ENCODE measurements around the gene OXGR1.
"Not testable (repeated sequence)": the region's sequence is repeated elsewhere in the genome, so short reads cannot be mapped to it uniquely, and the experiment has no call there.

The OXGR1 gene

DNA sequence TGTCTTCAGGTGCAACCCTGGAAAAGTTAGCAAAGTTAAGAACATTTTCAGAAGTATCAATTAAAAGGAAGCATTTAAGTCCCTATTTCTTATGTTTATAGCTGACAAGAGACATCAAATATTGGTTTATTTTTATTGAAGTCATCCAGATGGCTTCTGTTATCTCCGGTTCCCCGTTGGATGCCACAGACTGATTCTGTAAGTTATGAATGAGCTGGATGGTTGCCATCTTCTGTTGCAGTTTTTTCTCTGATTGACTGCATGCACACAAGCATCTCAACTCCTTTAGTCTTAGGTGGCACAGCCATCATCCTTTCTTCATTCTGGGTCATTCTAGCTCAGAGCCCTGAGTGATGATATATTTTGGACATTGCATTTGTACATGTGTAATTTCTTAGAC lies 10.6 kb upstream of the OXGR1 start:
- DNase-seq: no peak

DNA sequence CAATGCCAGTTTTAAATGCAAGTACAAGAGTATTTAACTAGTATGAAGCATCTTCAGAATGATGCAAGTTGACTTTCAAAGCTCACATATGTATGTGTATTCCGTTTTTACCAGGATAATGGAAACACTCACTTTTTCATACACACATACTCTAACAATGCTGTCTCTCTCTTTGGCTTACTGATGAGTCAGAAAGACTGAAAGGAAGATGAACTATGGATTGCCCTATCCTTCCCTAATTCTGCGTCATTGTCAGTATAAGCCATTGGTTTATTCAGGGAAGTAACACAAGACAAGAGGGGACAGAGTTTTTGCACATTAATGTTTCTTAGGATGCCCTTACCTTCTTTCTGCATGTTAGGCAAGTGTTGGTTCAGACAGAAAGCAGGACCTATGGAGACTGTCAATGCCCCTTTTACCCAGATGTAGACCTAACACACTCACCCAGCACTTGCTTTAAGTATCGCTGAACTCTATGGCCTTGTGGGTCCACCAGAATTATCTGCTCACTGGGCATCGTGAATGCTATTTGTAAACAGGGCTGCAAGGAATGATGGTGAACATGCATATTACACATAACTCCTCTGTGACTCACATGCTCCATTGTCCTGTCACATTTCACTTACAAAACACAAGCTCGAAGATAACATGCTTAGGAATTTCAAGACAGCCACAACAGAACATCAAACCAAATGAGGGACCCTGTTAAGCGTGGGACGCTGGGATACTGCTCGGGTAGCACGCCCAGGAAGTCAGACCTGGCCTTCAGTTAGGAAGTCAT lies 10.0 kb upstream of the OXGR1 start:
- peak; percentile 31 to 40 for DNase-seq

DNA sequence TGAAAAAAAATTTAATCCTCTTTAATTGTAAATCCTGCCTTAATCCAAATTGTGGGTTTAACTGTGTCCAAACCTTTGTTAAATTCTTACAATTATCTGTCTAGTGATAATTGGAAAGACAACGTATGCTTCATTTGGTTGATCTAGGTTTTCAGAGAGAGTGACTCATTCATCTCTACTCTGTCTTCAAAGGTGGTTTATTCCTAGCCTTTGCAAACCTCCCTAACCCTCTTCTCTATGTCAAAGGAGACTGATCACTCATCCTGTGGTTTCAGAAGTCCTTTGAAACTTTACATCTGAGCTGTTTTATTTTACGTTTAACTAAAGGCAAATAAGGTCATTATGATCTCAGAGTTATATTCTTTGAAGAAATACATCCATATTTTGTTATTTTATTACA lies 8.8 kb upstream of the OXGR1 start:
- no peak for DNase-seq

DNA sequence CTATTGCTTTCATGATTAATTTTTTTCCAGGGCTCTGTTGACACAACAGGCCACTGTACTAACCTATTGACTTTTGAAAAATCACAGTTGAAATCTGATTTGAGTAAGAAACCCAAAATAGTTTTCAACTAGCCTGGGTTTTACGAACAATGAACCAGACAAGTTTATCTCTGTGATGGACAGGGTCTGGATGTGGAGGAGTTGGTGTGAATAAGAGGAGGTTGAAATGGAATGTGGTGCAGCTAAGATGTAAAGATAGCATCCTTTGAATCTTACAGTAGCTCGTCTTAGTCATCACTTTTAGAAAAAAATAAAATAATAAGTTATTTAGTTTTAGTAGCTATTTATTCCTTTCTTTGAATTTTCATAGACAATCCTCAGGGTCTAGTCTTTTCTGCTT lies 8.3 kb upstream of the OXGR1 start:
- DNase-seq: no peak

- DNase-seq: peak; percentile 54 to 57
These were observed 7.4 kb upstream of the OXGR1 start for GRCh38 chr13:97001636-97002035.

DNA sequence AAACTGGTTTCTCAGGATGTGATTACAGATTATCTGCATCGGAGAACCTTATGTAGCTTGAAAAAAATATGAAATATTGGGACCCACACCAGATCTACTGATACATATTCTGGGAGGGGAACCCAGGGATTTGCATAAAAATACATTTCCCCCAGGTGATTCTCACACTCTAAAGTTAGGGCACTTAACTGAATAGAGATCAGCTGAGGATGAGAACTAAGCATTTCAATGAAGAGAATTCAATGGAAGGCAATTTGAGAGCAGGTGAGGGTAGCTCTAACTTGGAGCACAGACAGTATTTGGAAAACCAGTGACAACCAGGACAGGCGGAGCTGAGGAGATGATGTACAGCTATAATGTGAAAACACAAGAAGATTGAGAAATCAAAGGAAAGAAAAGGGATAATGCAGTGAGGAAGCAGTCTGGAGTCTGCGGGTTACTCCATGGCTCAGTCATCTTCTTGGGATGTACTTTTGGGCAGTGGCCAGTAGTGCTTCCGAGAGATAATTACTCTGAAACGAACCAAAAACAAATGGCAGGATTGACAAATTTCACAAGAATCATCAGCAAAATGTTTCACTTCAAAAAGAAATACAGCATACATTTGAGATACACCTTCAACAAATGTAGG lies 6.1 kb upstream of the OXGR1 start:
- DNase-seq: no peak

DNA sequence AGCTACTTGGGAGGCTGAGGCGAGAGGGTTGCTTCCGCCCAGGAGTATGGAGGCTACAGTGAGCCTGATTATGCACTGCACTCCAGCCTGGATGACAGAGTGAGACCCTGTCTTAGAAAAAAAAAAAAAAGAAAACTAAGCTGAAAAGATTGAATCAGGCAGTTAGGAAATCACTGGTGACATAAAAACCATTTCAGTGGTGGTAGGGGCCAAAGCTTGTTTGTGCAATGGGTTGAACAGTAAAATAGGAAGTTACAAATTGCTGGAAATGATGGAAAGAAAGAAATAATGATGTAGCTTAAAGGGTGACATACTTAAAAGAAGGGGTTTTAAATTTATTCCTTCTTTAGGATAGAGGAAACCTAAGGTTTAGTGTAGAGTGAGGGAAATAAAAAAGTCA lies 4.8 kb upstream of the OXGR1 start:
- peak in 1 of 2 donors; percentile 29 for DNase-seq

DNA sequence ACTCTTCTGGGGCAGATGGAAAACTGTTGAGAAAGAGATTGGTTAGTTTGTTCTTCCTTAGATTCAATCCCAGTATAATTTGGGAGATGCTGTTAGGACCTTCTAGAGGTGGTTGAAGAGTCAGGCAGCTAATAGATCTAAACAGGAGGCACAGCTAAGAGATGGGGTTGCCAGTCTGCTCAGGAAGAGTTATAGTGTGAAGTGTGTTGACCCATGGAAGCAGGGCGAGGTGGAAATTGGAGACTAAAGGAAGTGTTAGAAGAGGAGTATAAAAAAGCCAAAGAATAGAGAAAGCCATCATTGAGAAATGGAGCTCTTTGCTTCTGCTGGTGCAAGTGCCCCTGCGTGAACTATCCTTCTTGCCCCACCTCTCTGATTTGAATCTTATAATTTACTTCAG lies 3.8 kb upstream of the OXGR1 start:
- DNase-seq: no peak

DNA sequence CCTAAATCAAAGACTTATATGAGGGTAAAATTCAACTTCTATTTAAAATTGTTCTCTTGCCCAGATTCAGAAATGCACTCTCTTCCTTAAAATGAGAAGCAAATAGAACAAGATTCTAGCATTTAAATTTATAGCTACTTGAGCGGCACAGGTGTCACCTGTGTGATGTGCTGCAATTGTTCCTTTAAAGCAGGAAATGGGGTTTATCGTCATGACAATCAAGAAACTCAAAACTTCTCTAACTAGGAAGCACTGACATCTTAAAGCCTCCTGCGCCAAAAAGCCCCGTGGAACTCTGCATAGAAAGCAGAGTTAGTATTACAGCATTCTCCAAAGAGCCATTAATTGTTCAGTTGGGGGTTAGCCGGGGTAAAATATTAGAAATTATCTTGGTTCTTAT lies 2.6 kb upstream of the OXGR1 start:
- DNase-seq: no peak

- DNase-seq: peak in 1 of 2 donors; percentile 19
These were observed 1.8 kb upstream of the OXGR1 start for GRCh38 chr13:96996107-96996506.

- no peak for DNase-seq
These were observed 575 bp upstream of the OXGR1 start for GRCh38 chr13:96994858-96995243.

DNA sequence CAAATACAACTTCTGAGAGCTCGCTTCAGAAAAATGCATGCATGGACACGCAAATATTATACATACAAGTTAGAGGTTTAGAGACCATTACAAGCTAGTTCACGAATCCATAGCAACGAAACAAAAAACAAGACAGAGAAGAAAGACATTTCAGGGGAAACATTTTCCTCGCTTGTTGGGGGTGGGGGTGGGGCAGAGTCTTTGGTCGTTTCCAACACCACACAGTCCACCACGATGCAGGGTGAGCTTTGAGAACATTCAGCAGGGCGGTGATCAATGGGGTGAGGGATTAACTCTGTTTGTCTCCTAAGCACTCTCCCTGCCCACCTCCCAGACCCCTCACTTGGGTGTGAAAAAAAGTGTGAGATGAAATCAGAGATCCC lies 651 bp downstream of the OXGR1 start:
- no peak for DNase-seq

GRCh38 chr13:96992633-96993032 lies 1.6 kb downstream of the OXGR1 start:
- DNase-seq: no peak

DNA sequence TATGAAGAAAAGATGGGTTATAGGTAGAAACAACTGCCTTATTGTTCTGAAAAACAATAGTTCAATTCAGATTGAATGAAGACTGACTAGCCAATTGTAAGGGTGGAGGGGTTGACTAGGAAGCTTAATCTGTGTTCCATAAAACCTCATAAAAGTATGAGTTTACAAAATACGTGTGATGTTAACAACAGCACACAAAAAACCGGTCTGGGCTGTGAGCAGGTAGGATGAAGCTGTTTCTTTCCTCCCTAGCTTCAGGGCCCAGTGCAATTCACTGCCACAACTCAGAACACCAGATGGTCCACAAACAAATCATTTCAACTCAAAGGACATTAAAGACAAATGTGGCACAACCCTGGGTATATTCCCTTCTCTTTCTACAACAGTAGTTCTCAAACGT lies 3.2 kb downstream of the OXGR1 start:
- no peak for DNase-seq

DNA sequence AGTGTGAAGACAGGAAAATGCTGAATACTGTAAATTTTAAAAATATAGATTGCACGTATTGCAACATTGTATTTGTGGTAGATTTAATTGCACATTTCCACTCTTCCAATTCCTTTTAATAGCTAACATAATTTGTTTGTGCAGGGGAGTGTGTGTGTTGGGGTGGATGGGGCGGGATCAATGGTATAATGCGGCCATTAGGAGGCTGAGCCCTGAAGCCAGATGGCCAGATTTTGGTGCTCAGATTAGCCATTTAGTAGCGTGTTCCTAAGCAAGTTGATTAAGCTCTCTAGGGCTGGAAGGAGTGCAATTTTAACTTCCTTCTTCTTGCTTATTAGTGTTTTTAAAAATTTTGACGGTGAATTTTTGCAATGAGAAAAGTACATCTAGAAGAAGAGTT lies 5.8 kb downstream of the OXGR1 start:
- DNase-seq: no peak

DNA sequence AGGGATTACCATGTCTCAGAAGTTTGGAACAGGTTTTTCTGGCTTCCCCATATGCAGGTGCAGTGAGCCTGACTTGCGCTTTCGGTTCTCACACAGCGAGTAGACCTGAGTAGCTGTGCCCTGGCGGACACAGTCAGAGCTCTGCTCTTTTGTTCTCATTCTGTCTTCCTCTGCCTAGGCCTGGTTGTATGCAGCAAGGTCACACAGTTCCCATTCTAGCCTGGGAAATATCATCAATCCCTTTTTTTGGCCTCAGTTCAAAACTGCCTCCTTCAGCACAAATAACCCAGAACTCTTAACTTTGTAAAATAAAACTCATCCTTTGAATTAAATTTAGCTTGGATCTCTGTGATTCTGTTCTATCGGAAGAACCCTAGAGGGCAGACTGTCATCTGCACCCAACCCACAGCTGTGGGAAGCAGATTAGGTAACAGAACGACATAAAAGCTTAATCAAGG lies 10.2 kb downstream of the OXGR1 start:
- DNase-seq: no peak

DNA sequence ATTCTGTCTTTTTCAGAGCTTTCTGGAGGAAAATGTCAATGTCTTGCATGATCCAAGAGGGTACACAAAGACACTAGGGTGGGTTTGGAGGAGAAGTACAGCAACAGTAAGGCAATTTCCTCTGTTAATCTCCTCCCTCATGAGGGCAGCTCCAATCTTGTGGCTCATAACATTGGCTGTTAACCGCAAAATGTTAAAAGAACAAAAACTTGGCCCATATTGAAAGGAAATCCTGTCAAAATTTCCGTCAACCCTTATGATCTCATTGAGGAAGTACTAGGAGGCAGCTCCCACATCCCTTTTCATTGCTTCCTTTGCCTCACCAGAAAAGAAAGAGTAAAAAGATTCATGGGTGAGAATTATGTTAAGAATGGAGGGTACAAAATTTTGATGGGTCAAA lies 11.6 kb downstream of the OXGR1 start:
- DNase-seq: peak; percentile 70 to 84

- DNase-seq: not testable (repeated sequence)
These were observed 14.4 kb downstream of the OXGR1 start for GRCh38 chr13:96979861-96980260.

DNA sequence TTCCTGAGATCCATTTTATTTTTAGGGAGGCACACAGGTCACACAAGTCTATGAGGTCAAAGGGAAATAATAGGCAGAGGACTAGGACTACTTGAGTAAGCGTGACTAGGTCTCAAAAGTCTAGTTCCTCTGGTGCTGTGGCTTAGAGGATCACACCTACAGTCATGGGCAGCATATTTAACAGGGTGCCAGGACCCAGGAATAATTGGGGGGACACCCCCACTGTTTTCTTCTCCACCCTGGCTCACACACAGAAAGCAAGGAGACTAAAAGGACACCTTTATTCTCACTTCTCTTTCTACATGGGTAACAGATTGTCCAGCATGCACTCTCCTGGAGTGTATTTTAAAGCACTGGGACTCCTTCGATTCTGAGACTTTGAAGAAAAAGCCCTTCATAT lies 26.2 kb downstream of the OXGR1 start:
- no peak for DNase-seq

DNA sequence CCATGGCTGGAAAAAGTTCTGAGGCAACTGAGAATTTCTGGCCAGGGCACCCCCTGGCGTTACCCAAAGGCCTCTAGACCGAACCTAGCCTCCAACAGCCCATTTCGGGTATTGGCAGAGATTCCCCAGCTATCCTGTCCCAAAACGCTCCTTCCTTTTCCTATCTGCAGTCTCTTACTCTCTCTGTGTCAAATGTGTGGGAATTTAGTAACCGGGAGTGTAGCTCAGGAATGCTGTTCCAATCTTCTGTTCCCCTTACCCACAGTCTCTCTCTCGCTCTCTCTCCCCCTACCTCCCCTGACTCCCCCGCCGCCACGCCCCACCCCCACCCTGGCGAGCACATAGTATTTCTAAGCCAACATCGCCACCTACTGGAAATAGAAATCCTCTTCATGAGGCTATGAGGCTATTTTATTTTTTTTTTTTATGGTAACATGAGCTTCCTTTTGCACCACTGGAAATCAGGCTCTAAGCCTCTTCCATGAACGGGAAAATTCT lies 27.0 kb downstream of the OXGR1 start:
- DNase-seq: no peak

DNA sequence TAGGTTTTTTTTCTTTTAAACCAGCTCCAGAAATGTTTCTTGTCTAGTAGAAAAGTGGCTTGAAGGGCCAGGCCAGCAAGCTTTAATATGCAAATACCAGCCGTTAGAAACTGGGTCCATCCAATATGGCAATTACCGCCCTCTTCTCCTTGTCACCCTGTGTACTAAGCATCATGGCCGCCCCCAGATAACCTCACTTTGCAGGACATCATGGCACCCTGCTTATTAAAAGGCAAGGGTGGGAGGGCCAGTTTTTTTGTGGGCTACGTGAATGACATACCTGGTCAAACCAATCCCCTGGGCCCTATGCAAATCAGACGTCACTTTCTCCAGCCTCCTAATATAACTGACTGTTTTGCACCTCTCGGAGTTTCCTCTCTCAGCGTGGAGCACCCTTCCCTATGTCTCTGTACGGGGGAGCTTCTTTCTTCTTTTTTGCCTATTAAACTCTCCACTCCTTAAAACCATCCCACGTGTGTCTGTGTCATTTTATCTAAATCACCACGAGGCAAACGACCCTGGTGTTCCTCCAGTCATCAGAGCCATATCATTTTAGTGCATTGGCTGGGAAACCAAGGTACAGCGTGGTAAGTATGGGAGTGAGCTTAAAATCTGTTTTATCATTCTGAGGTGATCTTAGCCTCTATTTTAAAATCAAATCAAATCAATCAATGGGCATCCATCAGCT lies 27.7 kb downstream of the OXGR1 start:
- no peak for DNase-seq

DNA sequence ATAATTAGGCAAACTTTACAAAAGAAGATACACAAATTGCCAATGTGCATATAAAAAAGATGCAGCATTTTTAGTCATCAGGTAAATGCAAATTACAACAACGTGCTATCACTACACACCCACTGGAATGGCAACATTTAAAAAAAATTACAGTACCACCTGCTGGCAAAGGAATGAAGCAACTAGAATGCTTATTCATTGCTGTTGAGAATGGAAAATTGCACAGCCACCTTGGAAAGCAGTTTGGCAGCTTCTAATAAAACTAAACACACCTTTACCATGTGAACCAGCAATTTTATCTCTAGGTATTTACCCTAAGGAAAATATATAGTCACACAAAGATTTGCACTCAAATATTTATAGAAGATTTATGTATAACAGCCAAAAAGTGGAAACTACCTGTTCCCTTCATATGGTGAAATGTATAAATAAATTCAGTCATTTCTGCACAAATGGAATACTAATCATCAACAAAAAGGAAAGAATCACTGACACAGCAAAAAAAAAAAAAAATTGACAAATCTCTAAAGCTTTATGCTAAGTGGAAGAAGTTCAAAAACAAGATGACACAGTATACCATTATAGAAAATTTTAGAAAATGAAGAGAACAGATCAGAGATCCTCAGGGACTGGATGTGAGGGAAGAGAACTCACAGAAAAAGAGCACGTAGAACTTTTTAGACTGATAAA lies 30.3 kb downstream of the OXGR1 start:
- no peak for DNase-seq

GRCh38 chr13:96960379-96960778 lies 33.9 kb downstream of the OXGR1 start:
- DNase-seq: no peak

Measured in inflammatory macrophage treated with lipopolysaccharide for 1 hour (primary cell).